PFSK-1 (cell line): Measurements from ENCODE around the gene VSNL1.

Experiments used
- FOXP2 ChIP-seq: optimal IDR thresholded peaks from 2 replicates; pipeline ENCODE3; 2011; ENCODE audit warnings: borderline replicate concordance, control low read depth, inconsistent platforms; ENCODE audit not compliant: insufficient read depth; ENCODE audit errors: extremely low read length, extremely low read depth
- POLR2AphosphoS5 ChIP-seq: IDR thresholded peaks from 2 replicates; pipeline ENCODE4 v1.6.1; 2012; ENCODE audit warnings: low read depth, mild to moderate bottlenecking, control low read depth, low read length, moderate library complexity
- REST ChIP-seq, 2 experiments: IDR thresholded peaks; 2 replicates each; pipeline versions ENCODE4 v1.6.1 to v1.8.0; 2011 to 2012; ENCODE audit warnings: low read depth in 2 of 2, low read length in 2 of 2, control low read depth in 1 of 2, inconsistent platforms in 1 of 2, mild to moderate bottlenecking in 1 of 2, moderate library complexity in 1 of 2; ENCODE audit not compliant: insufficient read depth in 1 of 2
- SIN3A ChIP-seq: IDR thresholded peaks from 2 replicates; pipeline ENCODE4 v1.6.1; 2012; ENCODE audit warnings: mild to moderate bottlenecking, low read length, moderate library complexity, borderline replicate concordance; ENCODE audit not compliant: insufficient read depth
- TAF1 ChIP-seq: IDR thresholded peaks from 2 replicates; pipeline ENCODE4 v1.6.1; 2012; ENCODE audit warnings: low read length, control low read depth, borderline replicate concordance; ENCODE audit not compliant: insufficient read depth

VSNL1 gene

GRCh38 chr2:17672583-17673317, 132.3 kb downstream of the VSNL1 start:
- TF ChIP-seq TAF1: no peak

- TF ChIP-seq FOXP2 (no peak), SIN3A (no peak), POLR2AphosphoS5 (no peak), TAF1 (no peak), REST (IDR thresholded peaks at IDR 0.05; ENCODE audit: insufficient read depth in 1 of 2, low read depth in 2 of 2, low read length in 2 of 2) (no peak)
These were observed 134.3 kb downstream of the VSNL1 start for GRCh38 chr2:17674817-17675216.

GRCh38 chr2:17680119-17680518, 139.6 kb downstream of the VSNL1 start:
- TF ChIP-seq POLR2AphosphoS5 (no peak), TAF1 (no peak), SIN3A (no peak), FOXP2 (no peak), REST (IDR thresholded peaks at IDR 0.05; ENCODE audit: insufficient read depth in 1 of 2, low read depth in 2 of 2, low read length in 2 of 2) (no peak)

GRCh38 chr2:17682098-17682857, 141.8 kb downstream of the VSNL1 start:
- TF ChIP-seq REST (IDR thresholded peaks at IDR 0.05; ENCODE audit: insufficient read depth in 1 of 2, low read depth in 2 of 2, low read length in 2 of 2) (no peak), SIN3A (no peak), TAF1 (no peak), POLR2AphosphoS5 (no peak), FOXP2 (no peak)

GRCh38 chr2:17683981-17684380, 143.5 kb downstream of the VSNL1 start:
- no peak for TF ChIP-seq FOXP2
- TF ChIP-seq POLR2AphosphoS5: no peak
- no peak for TF ChIP-seq REST (IDR thresholded peaks at IDR 0.05; ENCODE audit: insufficient read depth in 1 of 2, low read depth in 2 of 2, low read length in 2 of 2)
- TF ChIP-seq SIN3A: no peak
- no peak for TF ChIP-seq TAF1
